IMR-90 (cell line): Measurements from ENCODE around the gene LGALS1.

ENCODE experiments used
- CEBPB ChIP-seq: IDR thresholded peaks from 2 replicates; pipeline ENCODE4 v1.6.1; 2012; ENCODE audit warnings: low read depth, low read length, improper control_type of control experiment
- CTCF ChIP-seq: conservative IDR thresholded peaks from 2 replicates; pipeline ENCODE4 v1.5.1; 2012; ENCODE audit warnings: mild to moderate bottlenecking, low read depth, low read length, improper control_type of control experiment
- ELK1 ChIP-seq: fragments of 150-350 bp; IDR thresholded peaks from 2 replicates; pipeline ENCODE4 v1.6.1; 2016; ENCODE audit warnings: low read depth, mild to moderate bottlenecking, low read length, moderate library complexity, borderline replicate concordance
- FOS ChIP-seq: fragments of 150-350 bp; IDR thresholded peaks from 2 replicates; pipeline ENCODE4 v1.6.1; 2016; ENCODE audit warnings: low read depth, low read length
- MAFK ChIP-seq: IDR thresholded peaks from 2 replicates; pipeline ENCODE4 v1.6.1; 2012; ENCODE audit warnings: low read depth, low read length, improper control_type of control experiment
- MAZ ChIP-seq: IDR thresholded peaks from 2 replicates; pipeline ENCODE4 v1.6.1; 2012; ENCODE audit warnings: low read depth, mild to moderate bottlenecking, low read length, improper control_type of control experiment, moderate library complexity, borderline replicate concordance
- POLR2A ChIP-seq: IDR thresholded peaks from 2 replicates; pipeline ENCODE4 v1.6.1; 2012; ENCODE audit warnings: mild to moderate bottlenecking, low read depth, low read length
- RAD21 ChIP-seq: IDR thresholded peaks from 2 replicates; pipeline ENCODE4 v1.6.1; 2012; ENCODE audit warnings: low read length, improper control_type of control experiment
- RCOR1 ChIP-seq: IDR thresholded peaks from 2 replicates; pipeline ENCODE4 v1.6.1; 2012; ENCODE audit warnings: mild to moderate bottlenecking, low read length, improper control_type of control experiment; ENCODE audit not compliant: insufficient replicate concordance
- RFX5 ChIP-seq: IDR thresholded peaks from 2 replicates; pipeline ENCODE4 v1.8.0; 2012; ENCODE audit warnings: low read depth, mild to moderate bottlenecking, low read length, moderate library complexity
- SMC3 ChIP-seq: fragments of 150-350 bp; IDR thresholded peaks from 2 replicates; pipeline ENCODE4 v1.6.1; 2016; ENCODE audit warnings: low read depth, mild to moderate bottlenecking, antibody characterized with exemption, low read length, moderate library complexity
- USF2 ChIP-seq: fragments of 150-350 bp; IDR thresholded peaks from 2 replicates; pipeline ENCODE4 v1.6.1; 2017; ENCODE audit warnings: mild to moderate bottlenecking, antibody characterized with exemption, low read length, low read depth

GRCh38 chr22:37708580-37709444 is 33.4 kb downstream of the LGALS1 start:
- TF ChIP-seq CTCF (no peak), POLR2A (no peak), USF2 (no peak), ELK1 (no peak), FOS (no peak), MAZ (no peak), SMC3 (no peak), CEBPB (no peak), RCOR1 (no peak), RFX5 (no peak), MAFK (no peak), RAD21 (no peak)
